ENCODE data around the gene CTSC. TPM values are rescaled to one million over a fixed set of nuclear protein-coding genes. Genes with fewer than 3 reads are reported as not detected.
A peak's percentile ranks its signal among the peaks of the same experiment; 100 is the strongest.

The CTSC gene
- total and polyA plus RNA-seq, 2 donors, result 67.2 to 114 TPM

GRCh38 chr11:88344869-88345268 lies 7.3 kb upstream of the CTSC start:
- H3K4me3 ChIP-seq (ENCODE audit: low read length in 2 of 2), result no peak overlapping the region
- no peaks in the 10 kb centered on the region for H3K4me1 ChIP-seq (ENCODE audit: control insufficient read depth in 2 of 2, insufficient read depth in 2 of 2, low read length in 2 of 2)
- H3K27ac ChIP-seq (ENCODE audit: low read depth in 1 of 2, low read length in 1 of 2), result no peak overlapping the region
- DNase-seq (ENCODE audit: low read depth in 6 of 9, low spot score in 9 of 9), result no peak
- 97% methylated on average over 2 of the region's 2 CpGs for WGBS
- no peaks in the 10 kb centered on the region for H3K9me3 ChIP-seq (ENCODE audit: control insufficient read depth in 2 of 2, insufficient read depth in 1 of 2, low read length in 1 of 2)
- H3K27me3 ChIP-seq (ENCODE audit: control insufficient read depth in 2 of 2, insufficient read depth in 1 of 2, low read length in 1 of 2), result no peaks in the 10 kb centered on the region
- H3K36me3 ChIP-seq (ENCODE audit: control insufficient read depth in 2 of 2, insufficient read depth in 2 of 2, low read length in 1 of 2), result no peaks in the 10 kb centered on the region

DNA sequence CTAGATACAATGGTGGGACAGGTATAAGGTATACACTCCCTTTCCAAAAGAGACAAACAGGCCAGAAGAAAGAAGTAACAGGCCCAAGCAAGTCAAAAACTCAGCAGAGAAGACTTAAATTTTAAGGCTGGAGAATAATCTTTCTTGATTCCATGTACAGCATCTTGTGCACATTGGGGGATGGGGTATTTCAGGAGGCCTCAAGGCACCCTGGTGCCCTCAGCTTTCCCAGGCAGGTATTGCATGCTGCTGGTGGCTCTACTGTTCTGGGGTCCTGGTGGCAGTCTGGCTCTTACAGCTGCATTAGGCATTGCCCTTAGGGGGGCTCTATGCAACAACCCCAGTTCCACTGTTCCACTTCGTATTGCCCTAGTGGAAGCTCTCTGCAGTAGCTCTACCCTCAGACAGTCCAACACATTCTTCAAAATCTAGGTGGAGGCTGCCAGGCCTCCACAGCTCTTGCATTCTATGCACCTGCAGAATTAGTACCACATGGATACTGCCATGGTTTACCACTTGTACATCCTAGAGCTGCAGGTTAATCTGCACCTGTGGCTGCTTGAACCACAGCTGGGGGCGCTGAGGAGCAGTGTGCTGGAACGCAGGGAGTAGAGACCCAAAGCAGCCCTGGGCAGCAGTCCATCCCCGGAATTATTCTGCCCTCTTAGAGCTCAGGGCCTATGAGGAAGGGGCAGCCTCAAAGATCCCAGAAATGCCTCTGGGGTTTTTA lies 4.2 kb upstream of the CTSC start:
- peak in 5 of 9 donors; percentile 10 to 55 (median 27) for DNase-seq (ENCODE audit: low read depth in 6 of 9, low spot score in 9 of 9)
- 96% methylated on average over 4 of the region's 4 CpGs for WGBS
- Histone ChIP-seq H3K36me3 (ENCODE audit: control insufficient read depth in 2 of 2, insufficient read depth in 2 of 2, low read length in 1 of 2) (no peaks in the 10 kb centered on the region), H3K27me3 (ENCODE audit: control insufficient read depth in 2 of 2, insufficient read depth in 1 of 2, low read length in 1 of 2) (no peaks in the 10 kb centered on the region), H3K4me3 (ENCODE audit: low read length in 2 of 2) (no peak overlapping the region), H3K9me3 (ENCODE audit: control insufficient read depth in 2 of 2, insufficient read depth in 1 of 2, low read length in 1 of 2) (no peaks in the 10 kb centered on the region), H3K4me1 (ENCODE audit: control insufficient read depth in 2 of 2, insufficient read depth in 2 of 2, low read length in 2 of 2) (peaks cover 3 to 6% of the 10 kb centered on the region in 2 donors), H3K27ac (ENCODE audit: low read depth in 1 of 2, low read length in 1 of 2) (no peak overlapping the region)

DNA sequence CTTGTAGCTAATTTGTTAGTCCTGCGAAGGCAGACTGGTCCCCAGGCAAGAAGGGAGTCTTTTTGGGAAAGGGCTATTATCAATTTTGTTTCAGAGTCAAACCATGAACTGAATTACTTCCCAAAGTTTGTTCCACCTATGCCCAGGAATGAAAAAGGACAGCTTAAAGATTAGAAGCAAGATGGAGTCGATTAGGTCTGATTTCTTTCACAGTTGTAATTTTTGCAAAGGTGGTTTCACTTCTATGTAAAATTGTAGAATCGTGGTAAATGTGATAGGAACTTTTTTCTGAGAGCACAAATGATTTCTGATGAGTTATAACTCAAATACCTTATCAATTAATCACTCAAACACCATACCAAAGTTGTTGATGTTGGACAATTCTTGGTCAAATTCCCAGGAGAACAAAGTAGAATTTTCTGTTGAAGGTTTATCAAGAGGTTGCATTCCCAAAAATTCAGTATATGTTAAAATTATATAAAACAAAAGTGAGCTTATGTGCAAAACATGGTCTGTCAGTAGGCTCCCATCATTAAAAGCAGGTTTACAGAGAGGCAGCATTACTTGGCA lies 2.9 kb upstream of the CTSC start:
- H3K27ac ChIP-seq (ENCODE audit: low read depth in 1 of 2, low read length in 1 of 2), result no peak overlapping the region
- H3K4me1 ChIP-seq (ENCODE audit: control insufficient read depth in 2 of 2, insufficient read depth in 2 of 2, low read length in 2 of 2), result peaks cover 3 to 10% of the 10 kb centered on the region in 2 donors
- no peaks in the 10 kb centered on the region for H3K36me3 ChIP-seq (ENCODE audit: control insufficient read depth in 2 of 2, insufficient read depth in 2 of 2, low read length in 1 of 2)
- H3K9me3 ChIP-seq (ENCODE audit: control insufficient read depth in 2 of 2, insufficient read depth in 1 of 2, low read length in 1 of 2), result no peaks in the 10 kb centered on the region
- DNase-seq (ENCODE audit: low read depth in 6 of 9, low spot score in 9 of 9), result no peak
- WGBS, result 97% methylated on average over 3 of the region's 3 CpGs
- no peak overlapping the region for H3K4me3 ChIP-seq (ENCODE audit: low read length in 2 of 2)
- H3K27me3 ChIP-seq (ENCODE audit: control insufficient read depth in 2 of 2, insufficient read depth in 1 of 2, low read length in 1 of 2), result no peaks in the 10 kb centered on the region

GRCh38 chr11:88337987-88338668 lies 592 bp upstream of the CTSC start:
- no peaks in the 10 kb centered on the region for H3K27me3 ChIP-seq (ENCODE audit: control insufficient read depth in 2 of 2, insufficient read depth in 1 of 2, low read length in 1 of 2)
- WGBS, result 2% methylated on average over 15 of the region's 15 CpGs
- peaks cover 0 to 11% of the 10 kb centered on the region in 2 donors for H3K36me3 ChIP-seq (ENCODE audit: control insufficient read depth in 2 of 2, insufficient read depth in 2 of 2, low read length in 1 of 2)
- H3K27ac ChIP-seq (ENCODE audit: low read depth in 1 of 2, low read length in 1 of 2), result peak overlapping the region; percentile 64 to 75
- peak overlapping the region; percentile 73 to 86 for H3K4me3 ChIP-seq (ENCODE audit: low read length in 2 of 2)
- H3K4me1 ChIP-seq (ENCODE audit: control insufficient read depth in 2 of 2, insufficient read depth in 2 of 2, low read length in 2 of 2), result peaks cover 3 to 12% of the 10 kb centered on the region in 2 donors
- peak in 7 of 9 donors; percentile 20 to 73 (median 34) for DNase-seq (ENCODE audit: low read depth in 6 of 9, low spot score in 9 of 9)
- H3K9me3 ChIP-seq (ENCODE audit: control insufficient read depth in 2 of 2, insufficient read depth in 1 of 2, low read length in 1 of 2), result no peaks in the 10 kb centered on the region

- Histone ChIP-seq H3K27ac (ENCODE audit: low read depth in 1 of 2, low read length in 1 of 2) (no peak overlapping the region), H3K27me3 (ENCODE audit: control insufficient read depth in 2 of 2, insufficient read depth in 1 of 2, low read length in 1 of 2) (no peaks in the 10 kb centered on the region), H3K9me3 (ENCODE audit: control insufficient read depth in 2 of 2, insufficient read depth in 1 of 2, low read length in 1 of 2) (no peaks in the 10 kb centered on the region), H3K4me3 (ENCODE audit: low read length in 2 of 2) (peak overlapping the region in 1 of 2 donors; percentile 73), H3K36me3 (ENCODE audit: control insufficient read depth in 2 of 2, insufficient read depth in 2 of 2, low read length in 1 of 2) (peaks cover 3 to 27% of the 10 kb centered on the region in 2 donors), H3K4me1 (ENCODE audit: control insufficient read depth in 2 of 2, insufficient read depth in 2 of 2, low read length in 2 of 2) (peaks cover 3 to 12% of the 10 kb centered on the region in 2 donors)
- WGBS, result 89% methylated on average over 4 of the region's 4 CpGs
- DNase-seq (ENCODE audit: low read depth in 6 of 9, low spot score in 9 of 9), result no peak
These were observed 2.3 kb downstream of the CTSC start for GRCh38 chr11:88335284-88335683.

GRCh38 chr11:88333862-88334261 lies 3.7 kb downstream of the CTSC start:
- Histone ChIP-seq H3K27me3 (ENCODE audit: control insufficient read depth in 2 of 2, insufficient read depth in 1 of 2, low read length in 1 of 2) (no peaks in the 10 kb centered on the region), H3K4me3 (ENCODE audit: low read length in 2 of 2) (no peak overlapping the region), H3K4me1 (ENCODE audit: control insufficient read depth in 2 of 2, insufficient read depth in 2 of 2, low read length in 2 of 2) (peaks cover 3 to 12% of the 10 kb centered on the region in 2 donors), H3K27ac (ENCODE audit: low read depth in 1 of 2, low read length in 1 of 2) (no peak overlapping the region), H3K9me3 (ENCODE audit: control insufficient read depth in 2 of 2, insufficient read depth in 1 of 2, low read length in 1 of 2) (no peaks in the 10 kb centered on the region), H3K36me3 (ENCODE audit: control insufficient read depth in 2 of 2, insufficient read depth in 2 of 2, low read length in 1 of 2) (peaks cover 3 to 32% of the 10 kb centered on the region in 2 donors)
- DNase-seq (ENCODE audit: low read depth in 6 of 9, low spot score in 9 of 9), result no peak
- 97% methylated on average over 2 of the region's 2 CpGs for WGBS

GRCh38 chr11:88332851-88333250 lies 4.7 kb downstream of the CTSC start:
- H3K36me3 ChIP-seq (ENCODE audit: control insufficient read depth in 2 of 2, insufficient read depth in 2 of 2, low read length in 1 of 2), result peaks cover 3 to 32% of the 10 kb centered on the region in 2 donors
- no peaks in the 10 kb centered on the region for H3K9me3 ChIP-seq (ENCODE audit: control insufficient read depth in 2 of 2, insufficient read depth in 1 of 2, low read length in 1 of 2)
- no peak overlapping the region for H3K27ac ChIP-seq (ENCODE audit: low read depth in 1 of 2, low read length in 1 of 2)
- no peaks in the 10 kb centered on the region for H3K27me3 ChIP-seq (ENCODE audit: control insufficient read depth in 2 of 2, insufficient read depth in 1 of 2, low read length in 1 of 2)
- H3K4me3 ChIP-seq (ENCODE audit: low read length in 2 of 2), result no peak overlapping the region
- 97% methylated on average over 1 of the region's 1 CpG for WGBS
- H3K4me1 ChIP-seq (ENCODE audit: control insufficient read depth in 2 of 2, insufficient read depth in 2 of 2, low read length in 2 of 2), result peaks cover 0 to 6% of the 10 kb centered on the region in 2 donors
- no peak for DNase-seq (ENCODE audit: low read depth in 6 of 9, low spot score in 9 of 9)

GRCh38 chr11:88330826-88331428 lies 6.6 kb downstream of the CTSC start:
- H3K4me3 ChIP-seq (ENCODE audit: low read length in 2 of 2), result no peak overlapping the region
- no peaks in the 10 kb centered on the region for H3K9me3 ChIP-seq (ENCODE audit: control insufficient read depth in 2 of 2, insufficient read depth in 1 of 2, low read length in 1 of 2)
- H3K36me3 ChIP-seq (ENCODE audit: control insufficient read depth in 2 of 2, insufficient read depth in 2 of 2, low read length in 1 of 2), result peaks cover 3 to 45% of the 10 kb centered on the region in 2 donors
- peaks cover 0 to 4% of the 10 kb centered on the region in 2 donors for H3K4me1 ChIP-seq (ENCODE audit: control insufficient read depth in 2 of 2, insufficient read depth in 2 of 2, low read length in 2 of 2)
- WGBS, result 97% methylated on average over 5 of the region's 5 CpGs
- DNase-seq (ENCODE audit: low read depth in 6 of 9, low spot score in 9 of 9), result no peak
- H3K27ac ChIP-seq (ENCODE audit: low read depth in 1 of 2, low read length in 1 of 2), result no peak overlapping the region
- H3K27me3 ChIP-seq (ENCODE audit: control insufficient read depth in 2 of 2, insufficient read depth in 1 of 2, low read length in 1 of 2), result no peaks in the 10 kb centered on the region

Measured in thymus (tissue), 11 donors.